ENCODE measurements around the gene FAM83G. TPM values are rescaled to one million over a fixed set of nuclear protein-coding genes. Genes with fewer than 3 reads are reported as not detected.

The FAM83G gene
- total RNA-seq, 2 donors from 2014 or later: 24.2 to 27.0 TPM

DNA sequence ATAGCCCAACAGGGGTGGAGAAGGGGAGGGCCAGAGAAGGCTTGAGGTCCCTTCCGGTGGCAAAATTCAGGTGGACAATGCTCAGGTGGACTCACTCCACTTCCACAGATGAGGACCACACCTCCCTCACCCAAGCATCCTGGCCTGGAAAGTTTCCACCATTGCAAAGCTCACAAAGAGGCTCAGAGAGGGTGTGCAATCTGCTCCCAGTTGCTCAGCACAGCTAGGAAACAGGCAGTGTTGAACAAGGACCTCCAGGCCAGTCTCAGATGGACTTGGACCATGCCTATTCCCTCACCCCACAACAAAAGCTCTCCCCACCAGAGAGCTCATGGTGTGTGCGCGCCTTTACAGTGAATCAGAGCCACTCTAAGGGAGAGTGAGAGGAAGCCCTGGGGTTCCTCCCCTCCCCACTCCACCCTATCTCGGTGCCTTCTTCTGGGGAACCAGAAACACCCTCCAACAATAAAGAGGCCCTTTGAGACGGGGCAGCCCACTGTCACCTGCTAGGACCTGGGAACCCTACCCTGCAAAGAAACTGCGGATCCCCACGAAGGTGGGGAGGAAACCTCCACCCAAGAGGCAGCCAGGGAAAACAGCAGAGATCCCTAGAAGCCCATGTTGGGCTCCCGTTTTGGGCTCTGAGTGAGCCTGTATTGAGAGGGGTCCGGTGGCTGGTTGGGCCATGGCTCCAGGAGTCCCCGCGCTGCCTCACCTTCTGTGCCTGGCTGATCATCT, 1.6 kb downstream of the FAM83G start:
- H3K4me3 ChIP-seq (ENCODE audit: low read length): peak overlapping the region; percentile 79
- 65 to 67% methylated on average over 6 to 11 of the region's 11 CpGs for WGBS, 2 experiments (ENCODE audit: insufficient coverage in 1 of 2, insufficient read length in 1 of 2)
- H3K4me1 ChIP-seq (ENCODE audit: control insufficient read depth, insufficient read depth, low read length): peaks cover 5% of the 10 kb centered on the region
- no peak overlapping the region for H3K9ac ChIP-seq (ENCODE audit: extremely low read depth, low read length, poor library complexity, severe bottlenecking)
- peaks cover 10% of the 10 kb centered on the region for H3K9me3 Mint-ChIP-seq
- H3K27me3 Mint-ChIP-seq (ENCODE audit: insufficient read depth): no peaks in the 10 kb centered on the region
- peak overlapping the region; percentile 44 for H3K27ac Mint-ChIP-seq
- H3K4me1 Mint-ChIP-seq: peaks cover 7% of the 10 kb centered on the region
- peaks cover 7% of the 10 kb centered on the region for H3K9me3 ChIP-seq (ENCODE audit: control insufficient read depth, low read length)
- TF ChIP-seq, protein P1, sequence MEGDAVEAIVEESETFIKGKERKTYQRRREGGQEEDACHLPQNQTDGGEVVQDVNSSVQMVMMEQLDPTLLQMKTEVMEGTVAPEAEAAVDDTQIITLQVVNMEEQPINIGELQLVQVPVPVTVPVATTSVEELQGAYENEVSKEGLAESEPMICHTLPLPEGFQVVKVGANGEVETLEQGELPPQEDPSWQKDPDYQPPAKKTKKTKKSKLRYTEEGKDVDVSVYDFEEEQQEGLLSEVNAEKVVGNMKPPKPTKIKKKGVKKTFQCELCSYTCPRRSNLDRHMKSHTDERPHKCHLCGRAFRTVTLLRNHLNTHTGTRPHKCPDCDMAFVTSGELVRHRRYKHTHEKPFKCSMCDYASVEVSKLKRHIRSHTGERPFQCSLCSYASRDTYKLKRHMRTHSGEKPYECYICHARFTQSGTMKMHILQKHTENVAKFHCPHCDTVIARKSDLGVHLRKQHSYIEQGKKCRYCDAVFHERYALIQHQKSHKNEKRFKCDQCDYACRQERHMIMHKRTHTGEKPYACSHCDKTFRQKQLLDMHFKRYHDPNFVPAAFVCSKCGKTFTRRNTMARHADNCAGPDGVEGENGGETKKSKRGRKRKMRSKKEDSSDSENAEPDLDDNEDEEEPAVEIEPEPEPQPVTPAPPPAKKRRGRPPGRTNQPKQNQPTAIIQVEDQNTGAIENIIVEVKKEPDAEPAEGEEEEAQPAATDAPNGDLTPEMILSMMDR (conservative IDR thresholded peaks at IDR 0.05): no peak
- no peak for DNase-seq
- no peaks in the 10 kb centered on the region for H3K27me3 ChIP-seq (ENCODE audit: control insufficient read depth, insufficient read depth, low read length, poor library complexity, severe bottlenecking)
- peaks cover 5% of the 10 kb centered on the region for H3K36me3 Mint-ChIP-seq (ENCODE audit: low read depth)
- no peak overlapping the region for H3K27ac ChIP-seq (ENCODE audit: low read depth, low read length)
- peaks cover 25% of the 10 kb centered on the region for H3K36me3 ChIP-seq (ENCODE audit: control insufficient read depth, insufficient read depth, low read length)
- peak overlapping the region; percentile 78 for H3K4me3 Mint-ChIP-seq

DNA sequence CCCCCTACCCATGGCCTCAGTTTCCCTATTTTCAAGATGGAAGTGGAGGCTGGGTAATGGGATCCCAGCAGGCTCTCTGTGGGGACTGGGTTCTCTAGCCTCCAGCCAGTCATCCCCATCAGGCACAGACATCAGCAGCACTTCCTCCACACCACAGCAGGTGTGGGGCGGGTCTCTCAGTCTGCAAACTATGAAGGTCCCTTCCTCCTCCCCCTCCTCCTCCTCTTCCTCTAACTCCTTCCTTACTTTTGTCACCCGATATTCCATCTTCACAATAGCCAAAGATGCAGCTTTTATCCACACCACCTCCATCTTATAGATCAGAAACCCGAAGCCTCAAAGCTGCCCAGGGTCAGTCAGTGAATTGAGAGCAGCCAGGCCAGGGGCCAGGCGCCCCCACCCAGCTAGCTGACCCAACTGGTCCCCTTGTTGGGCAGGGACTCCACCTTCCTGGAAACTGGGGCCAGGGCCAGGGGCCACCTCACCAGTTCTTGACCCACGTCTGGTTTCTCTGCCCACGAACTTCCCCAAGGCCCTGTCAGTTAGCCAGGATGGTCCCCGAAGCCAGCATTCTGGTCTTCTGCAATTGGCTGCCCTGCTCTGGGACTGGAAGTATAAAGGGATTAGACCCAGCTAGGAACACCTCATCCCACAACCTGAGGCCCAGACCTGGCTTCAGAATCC, 2.5 kb downstream of the FAM83G start:
- TF ChIP-seq, protein P1 (conservative IDR thresholded peaks at IDR 0.05): no peak
- H3K27me3 ChIP-seq (ENCODE audit: control insufficient read depth, insufficient read depth, low read length, poor library complexity, severe bottlenecking): no peaks in the 10 kb centered on the region
- Mint-ChIP-seq H3K9me3 (peaks cover 7% of the 10 kb centered on the region), H3K4me1 (peaks cover 7% of the 10 kb centered on the region), H3K27me3 (ENCODE audit: insufficient read depth) (no peaks in the 10 kb centered on the region), H3K36me3 (ENCODE audit: low read depth) (peaks cover 8% of the 10 kb centered on the region), H3K27ac (no peak overlapping the region), H3K4me3 (peak overlapping the region; percentile 78)
- no peak for DNase-seq
- WGBS, 2 experiments (ENCODE audit: insufficient coverage in 1 of 2, insufficient read length in 1 of 2): 88 to 100% methylated on average over 4 to 7 of the region's 7 CpGs
- H3K9ac ChIP-seq (ENCODE audit: extremely low read depth, low read length, poor library complexity, severe bottlenecking): no peak overlapping the region
- peaks cover 5% of the 10 kb centered on the region for H3K4me1 ChIP-seq (ENCODE audit: control insufficient read depth, insufficient read depth, low read length)
- no peak overlapping the region for H3K27ac ChIP-seq (ENCODE audit: low read depth, low read length)
- peaks cover 33% of the 10 kb centered on the region for H3K36me3 ChIP-seq (ENCODE audit: control insufficient read depth, insufficient read depth, low read length)
- peak overlapping the region; percentile 79 for H3K4me3 ChIP-seq (ENCODE audit: low read length)
- peaks cover 7% of the 10 kb centered on the region for H3K9me3 ChIP-seq (ENCODE audit: control insufficient read depth, low read length)

DNA sequence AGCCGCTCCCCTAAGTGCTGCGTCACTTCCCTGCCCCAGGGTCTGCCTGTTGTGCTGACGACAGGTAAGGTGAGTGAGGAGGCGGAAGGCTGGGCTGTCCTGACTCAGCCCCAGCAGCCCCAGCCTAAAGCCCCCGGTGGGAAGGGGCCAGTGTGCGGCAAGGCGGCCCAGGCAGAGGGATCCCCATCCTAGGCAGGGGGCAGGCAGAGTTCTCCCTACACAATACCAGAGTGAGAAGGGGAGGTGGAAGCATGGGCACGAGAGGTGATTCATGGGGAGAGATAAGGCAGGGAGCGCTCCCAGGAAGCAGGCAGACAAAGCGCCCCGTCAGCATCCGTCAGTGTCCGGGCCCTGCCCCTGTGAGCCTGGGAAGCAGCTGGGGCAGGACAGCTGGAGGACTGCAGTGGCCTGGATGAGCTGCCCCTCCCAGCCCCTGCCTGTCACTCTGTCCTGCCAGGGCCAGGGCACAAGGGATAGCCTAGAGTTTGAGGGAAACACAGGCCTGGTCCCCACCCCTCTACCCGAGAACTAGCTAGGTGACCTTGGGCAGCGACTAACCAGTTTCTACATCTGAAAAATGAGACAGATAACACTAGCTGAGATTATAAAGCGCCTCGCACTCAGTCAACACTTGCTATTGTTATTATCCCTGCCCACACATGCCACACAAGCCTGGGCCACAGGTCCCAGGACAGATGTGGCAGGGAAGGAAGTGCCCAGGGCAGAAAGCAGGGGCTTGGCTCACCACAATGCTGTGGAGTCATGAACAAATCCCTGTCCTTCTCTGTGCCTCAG, 3.8 kb downstream of the FAM83G start:
- Mint-ChIP-seq H3K36me3 (ENCODE audit: low read depth) (peaks cover 21% of the 10 kb centered on the region), H3K4me3 (no peak overlapping the region), H3K27ac (no peak overlapping the region), H3K9me3 (peaks cover 4% of the 10 kb centered on the region), H3K4me1 (peaks cover 7% of the 10 kb centered on the region), H3K27me3 (ENCODE audit: insufficient read depth) (no peaks in the 10 kb centered on the region)
- Histone ChIP-seq H3K27me3 (ENCODE audit: control insufficient read depth, insufficient read depth, low read length, poor library complexity, severe bottlenecking) (no peaks in the 10 kb centered on the region), H3K9me3 (ENCODE audit: control insufficient read depth, low read length) (peaks cover 9% of the 10 kb centered on the region), H3K36me3 (ENCODE audit: control insufficient read depth, insufficient read depth, low read length) (peaks cover 43% of the 10 kb centered on the region), H3K4me1 (ENCODE audit: control insufficient read depth, insufficient read depth, low read length) (peaks cover 5% of the 10 kb centered on the region), H3K27ac (ENCODE audit: low read depth, low read length) (peak overlapping the region; percentile 17), H3K4me3 (ENCODE audit: low read length) (no peak overlapping the region), H3K9ac (ENCODE audit: extremely low read depth, low read length, poor library complexity, severe bottlenecking) (no peak overlapping the region)
- WGBS, 2 experiments (ENCODE audit: insufficient coverage in 1 of 2, insufficient read length in 1 of 2): 96% methylated on average over 15 to 17 of the region's 17 CpGs
- DNase-seq: no peak
- TF ChIP-seq, protein P1 (conservative IDR thresholded peaks at IDR 0.05): no peak
